DMS153 treated with DMSO at 0.1 percent for 48 hours (cell line): ENCODE measurements around the gene DOCK9.

Source experiments
- DNase-seq: peaks from one replicate; lab custom pipeline; 2025; ENCODE audit not compliant: unreplicated experiment; lab: John Stamatoyannopoulos, UW

Gene DOCK9

DNA sequence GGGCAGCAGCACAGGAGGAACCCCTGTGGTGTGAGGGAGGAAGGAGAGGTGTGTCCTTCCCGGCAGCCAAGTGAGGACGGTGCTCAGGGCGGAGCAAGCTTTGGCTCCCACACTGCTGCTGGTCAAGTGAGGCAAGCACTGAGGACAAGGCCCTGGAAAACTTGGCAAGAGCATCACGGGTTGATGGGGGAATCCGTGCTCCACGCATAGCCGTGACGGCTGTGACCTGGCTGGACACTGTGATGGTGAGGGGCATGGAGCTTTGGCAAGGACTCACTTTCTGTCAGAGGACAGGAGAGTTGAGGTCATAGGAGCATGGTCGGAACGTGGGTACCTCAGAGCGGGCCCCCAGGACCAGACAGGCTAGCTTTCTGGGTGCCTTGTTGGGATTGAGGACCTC, 196.4 kb downstream of the DOCK9 start:
- DNase-seq, result no peak

GRCh38 chr13:98781045-98781444, 196.8 kb downstream of the DOCK9 start:
- no peak for DNase-seq

DNA sequence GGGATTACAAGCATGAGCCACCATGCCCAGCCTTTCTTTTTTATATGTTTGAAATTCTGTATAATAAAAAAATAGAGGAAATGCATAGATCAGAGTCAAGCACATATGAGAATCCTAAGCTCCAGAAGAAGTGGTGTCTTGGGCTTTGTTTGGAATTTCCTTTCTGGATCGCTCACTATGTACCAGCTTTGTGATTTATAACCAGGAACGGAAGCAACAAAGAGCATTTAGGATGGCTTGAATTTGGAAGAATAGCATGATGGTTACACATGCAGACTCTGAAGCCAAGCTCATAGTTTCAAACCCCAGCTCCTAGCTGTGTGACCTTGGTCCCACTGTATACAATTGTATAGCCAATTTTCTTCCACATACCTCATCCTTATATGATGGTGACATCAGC, 197.4 kb downstream of the DOCK9 start:
- no peak for DNase-seq

GRCh38 chr13:98779695-98780094, 198.2 kb downstream of the DOCK9 start:
- no peak for DNase-seq

GRCh38 chr13:98778749-98779148, 199.1 kb downstream of the DOCK9 start:
- DNase-seq, result no peak

- DNase-seq, result no peak
Observed at GRCh38 chr13:98776644-98777043, 201.2 kb downstream of the DOCK9 start.

DNA sequence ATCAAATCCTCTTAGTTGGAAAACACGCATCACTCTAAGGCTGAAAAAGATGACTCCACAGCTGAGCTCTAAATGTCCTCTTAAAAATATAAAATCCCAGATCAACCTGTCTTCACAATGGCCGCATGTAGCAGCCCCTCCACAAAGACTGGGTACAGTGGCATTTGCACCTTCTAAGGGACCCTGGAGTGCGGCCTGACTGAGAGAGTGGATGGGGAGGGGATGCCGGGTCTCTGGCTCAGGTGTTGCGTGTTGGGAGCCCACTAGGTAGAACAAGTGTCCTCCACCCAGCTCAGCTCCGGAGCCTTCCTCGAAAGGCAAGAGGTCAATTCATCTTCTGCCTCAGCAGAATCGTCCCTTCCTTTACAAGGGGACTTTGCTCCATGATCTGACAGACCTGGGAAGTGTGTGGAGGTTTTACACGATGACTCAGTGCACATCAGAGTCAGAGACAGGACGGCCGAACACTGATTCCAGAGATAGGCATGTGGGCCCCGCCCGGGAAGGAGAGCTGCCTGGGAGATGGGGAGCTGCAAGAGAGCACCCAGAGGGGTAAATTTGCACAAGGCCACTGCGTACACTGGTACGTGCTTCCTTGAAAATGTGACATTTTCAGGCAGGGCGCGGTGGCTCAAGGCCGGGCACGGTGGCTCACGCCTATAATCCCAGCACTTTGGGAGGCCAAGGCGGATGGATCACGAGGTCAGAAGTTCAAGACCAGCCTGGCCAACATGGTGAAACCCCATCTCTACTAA, 201.8 kb downstream of the DOCK9 start:
- DNase-seq, result no peak

GRCh38 chr13:98775386-98775785, 202.5 kb downstream of the DOCK9 start:
- no peak for DNase-seq

- DNase-seq, result no peak
Observed at GRCh38 chr13:98774776-98775175, 203.1 kb downstream of the DOCK9 start.

GRCh38 chr13:98773921-98774320, 203.9 kb downstream of the DOCK9 start:
- no peak for DNase-seq

DNA sequence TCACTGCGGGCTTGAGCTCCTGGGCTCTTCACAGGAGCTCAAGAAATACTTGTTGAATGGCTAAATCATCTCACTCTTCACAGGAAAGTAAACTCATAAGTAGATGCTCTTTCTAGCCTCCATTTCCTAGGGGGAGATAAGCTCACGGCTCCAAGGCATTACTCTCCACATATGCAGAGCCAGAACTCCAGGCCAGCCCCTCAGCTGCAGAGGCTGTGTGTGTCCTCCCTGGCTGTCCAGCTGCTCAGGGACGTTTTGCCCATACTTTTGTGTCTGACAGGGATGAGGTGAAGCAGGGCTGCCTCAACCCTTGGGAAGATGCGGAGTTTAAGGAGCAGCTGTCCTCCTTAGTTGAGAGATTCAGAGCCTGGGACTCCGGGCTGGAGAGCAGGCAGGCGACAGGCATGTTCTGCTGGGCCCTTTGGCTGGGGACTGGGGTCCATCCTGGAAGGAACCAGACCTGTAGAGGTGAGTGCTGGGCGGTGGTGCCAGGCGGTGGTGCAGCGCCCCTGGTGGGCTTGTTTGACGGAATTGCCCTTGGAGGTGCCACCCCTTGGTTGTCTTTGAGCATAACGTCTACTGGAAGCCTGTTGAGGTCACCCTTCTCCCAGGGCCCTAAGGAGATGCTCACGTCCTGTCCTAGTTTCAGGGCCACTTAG, 204.9 kb downstream of the DOCK9 start:
- no peak for DNase-seq

GRCh38 chr13:98771838-98772611, 205.8 kb downstream of the DOCK9 start:
- no peak for DNase-seq

GRCh38 chr13:98769736-98770135, 208.1 kb downstream of the DOCK9 start:
- no peak for DNase-seq

- DNase-seq, result no peak
Observed at GRCh38 chr13:98768522-98768921, 209.3 kb downstream of the DOCK9 start.

DNA sequence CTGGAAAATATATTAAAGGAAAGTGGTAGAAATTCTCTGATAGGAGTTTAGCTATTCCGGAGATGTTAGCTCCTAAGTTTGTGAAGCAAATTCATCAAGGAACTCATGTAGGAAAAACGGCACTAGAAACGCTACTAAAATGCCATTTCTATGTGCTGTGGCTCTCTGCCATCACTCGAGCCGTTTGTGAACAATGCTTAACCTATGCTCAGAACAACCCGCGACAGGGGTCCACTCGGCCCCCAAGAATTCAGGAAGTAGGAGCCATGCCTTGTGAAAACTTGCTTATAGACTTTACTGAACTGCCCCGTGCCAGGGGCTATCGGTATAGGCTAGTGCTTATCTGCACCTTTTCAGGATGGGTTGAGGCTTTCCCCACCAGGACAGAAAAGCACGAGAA, 211.2 kb downstream of the DOCK9 start:
- no peak for DNase-seq

- DNase-seq, result no peak
Observed at GRCh38 chr13:98765996-98766519, 211.8 kb downstream of the DOCK9 start.

GRCh38 chr13:98761986-98762616, 215.8 kb downstream of the DOCK9 start:
- DNase-seq, result no peak

DNA sequence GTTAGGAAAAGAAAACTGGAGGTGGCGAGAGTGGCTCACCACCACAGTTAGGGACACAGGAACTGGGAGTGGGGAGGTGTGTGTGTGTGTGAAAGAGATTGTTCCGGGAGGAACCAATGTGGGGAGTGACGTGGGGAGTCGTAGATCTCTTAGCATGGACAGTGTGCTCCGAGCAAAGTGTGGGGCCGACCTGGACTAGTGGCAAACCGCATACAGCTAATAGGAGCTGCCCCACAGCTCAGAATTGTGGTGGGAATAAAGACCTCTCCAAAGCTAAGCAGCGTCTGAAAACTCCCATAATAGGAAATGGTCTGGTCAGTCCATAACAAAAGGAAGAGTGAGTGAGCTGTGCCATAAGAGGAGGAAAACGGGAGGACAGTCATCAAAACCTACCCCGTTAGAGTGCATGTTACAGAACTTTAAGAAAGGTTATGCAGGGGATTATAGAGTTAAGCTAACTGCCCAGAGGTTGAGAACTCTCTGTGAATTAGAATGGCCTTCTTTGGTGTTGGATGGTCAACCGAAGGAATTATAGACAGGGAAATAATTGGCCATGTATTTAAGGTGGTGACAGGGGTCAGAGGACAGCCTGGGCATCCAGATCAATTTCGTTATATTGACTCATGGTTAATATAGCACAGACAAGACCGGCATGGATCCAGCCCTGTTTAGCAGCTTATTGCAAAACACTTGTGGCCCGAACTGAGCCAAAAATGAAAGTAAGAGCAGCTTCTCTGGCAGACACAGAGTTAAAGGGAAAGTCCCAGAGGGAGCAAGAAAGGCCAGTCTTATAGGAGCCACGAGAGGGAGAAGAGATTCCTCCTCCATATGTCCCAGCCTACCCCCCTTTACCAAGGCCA, 216.5 kb downstream of the DOCK9 start:
- no peak for DNase-seq

- no peak for DNase-seq
Observed at GRCh38 chr13:98755729-98756128, 222.1 kb downstream of the DOCK9 start.

DNA sequence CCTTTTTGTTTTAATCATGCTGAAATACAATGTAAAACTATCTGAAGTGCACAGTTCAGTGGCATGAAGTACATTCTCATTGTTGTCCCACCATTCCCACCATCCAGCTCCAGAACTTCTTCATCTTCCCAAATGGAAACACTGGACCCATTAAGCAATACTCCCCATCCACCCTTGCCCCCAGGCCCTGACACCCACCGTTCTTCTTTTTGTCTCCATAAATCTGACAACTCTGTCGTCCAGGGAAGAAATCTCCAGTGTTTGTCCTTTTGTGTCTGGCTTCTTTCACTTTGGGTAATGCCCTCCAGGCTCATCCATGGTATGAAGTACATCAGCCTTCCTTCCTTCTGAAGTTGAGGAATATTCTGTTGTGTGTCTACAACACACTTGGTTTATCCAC, 222.7 kb downstream of the DOCK9 start:
- DNase-seq, result no peak
